Renal cortical epithelial cell (primary cell): ENCODE data around the gene DOCK11. TPM values are rescaled to one million over a fixed set of nuclear protein-coding genes. Genes with fewer than 3 reads are reported as not detected.

Experiments used
- DNase-seq: peaks from one replicate; pipeline ENCODE4 v3.0.0-alpha.2; 2011; ENCODE audit warnings: low read depth
- total RNA-seq: library from RNA; depleted of rRNA; stranded (reverse); fragments of >200 nt; gene quantifications from 2 replicates; pipeline ENCODE4 v1.2.3, GENCODE V29; 2014

DOCK11 gene
- total RNA-seq, 1 donor from 2014 or later: 18.3 TPM

DNA sequence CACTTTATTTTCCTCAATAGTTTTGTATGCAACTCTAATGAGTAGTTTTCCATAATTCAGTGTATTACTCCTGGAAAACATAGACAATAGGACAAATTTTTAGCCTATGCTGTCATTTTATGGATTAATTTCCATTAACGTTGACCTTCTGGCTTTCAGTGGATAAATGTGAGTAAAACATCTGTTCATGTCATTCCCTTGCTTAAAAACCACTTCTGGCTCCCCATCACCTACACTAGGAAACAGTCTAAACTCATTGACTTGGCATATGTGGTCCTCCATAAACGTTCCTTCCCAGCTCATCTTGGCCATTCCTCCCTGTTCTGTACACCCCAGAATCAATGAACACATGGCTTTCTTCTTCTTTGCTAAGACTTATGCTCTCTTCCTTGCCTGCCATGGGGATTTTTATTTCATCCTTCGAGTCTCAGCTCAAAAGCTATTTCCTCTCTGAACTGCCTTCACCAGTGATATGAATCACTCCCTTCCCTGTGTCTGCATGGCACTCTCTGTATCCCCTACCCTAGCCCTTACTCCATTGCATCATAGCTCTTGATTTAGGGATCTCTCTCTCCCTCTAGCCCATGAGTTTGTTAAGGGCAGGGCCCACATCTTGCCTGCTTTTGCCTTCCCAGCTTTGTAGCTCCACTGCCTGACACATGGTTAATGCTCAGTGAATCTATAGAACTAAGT lies 34.8 kb downstream of the DOCK11 start:
- DNase-seq: peak; percentile 22

DNA sequence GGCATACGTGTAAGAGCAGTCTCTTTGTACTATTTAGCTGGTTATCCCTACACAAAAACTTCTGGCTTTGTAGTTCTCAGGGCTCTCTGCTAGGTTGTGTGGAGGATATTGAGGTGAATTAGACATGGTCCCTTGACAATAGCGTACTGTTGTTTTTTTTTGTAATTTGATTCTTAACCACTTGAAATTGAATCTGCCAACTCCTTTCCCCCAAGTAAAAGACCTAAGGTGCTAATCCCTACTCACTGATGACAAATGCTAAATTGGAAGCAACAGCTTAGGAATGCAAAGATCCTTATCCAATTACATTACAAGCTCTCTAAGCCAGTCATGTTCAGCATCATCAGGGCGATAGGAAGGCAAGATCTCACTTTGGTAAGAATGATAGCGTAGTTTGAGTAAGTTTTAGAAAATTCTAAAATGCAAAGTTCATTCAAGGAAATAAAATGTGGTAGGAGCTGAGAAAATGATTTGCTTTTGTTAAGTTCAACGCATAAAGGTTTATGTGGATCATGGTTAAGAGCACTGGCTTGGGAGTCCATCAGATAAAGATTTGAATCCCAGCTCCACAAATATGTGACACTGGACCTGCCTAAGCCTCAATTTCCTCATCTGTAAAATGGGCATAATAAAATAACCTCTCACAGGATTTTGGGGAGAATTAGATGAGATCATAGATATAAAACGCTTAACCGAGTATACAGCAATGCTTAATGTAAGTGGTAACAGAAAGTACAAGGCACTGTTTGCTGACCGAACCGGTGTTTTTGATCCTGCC lies 39.3 kb downstream of the DOCK11 start:
- no peak for DNase-seq

DNA sequence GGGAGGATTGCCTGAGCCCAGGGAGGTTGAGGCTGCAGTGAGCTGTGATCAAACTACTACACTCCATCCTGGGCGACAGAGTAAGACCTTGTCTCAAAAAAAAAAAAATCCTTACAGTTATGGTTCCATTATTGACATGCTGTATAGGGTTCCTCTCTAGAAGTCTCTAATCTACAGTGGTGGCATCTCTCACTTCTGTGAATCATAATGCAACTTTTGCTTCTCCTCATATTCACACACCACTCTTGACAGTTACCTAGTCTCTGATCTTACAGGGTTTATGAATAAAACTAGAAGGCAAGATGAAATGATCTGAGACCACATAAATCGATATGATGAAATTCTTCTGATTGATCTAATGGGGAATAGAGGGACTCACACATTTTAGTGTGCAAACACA lies 40.6 kb downstream of the DOCK11 start:
- no peak for DNase-seq

DNA sequence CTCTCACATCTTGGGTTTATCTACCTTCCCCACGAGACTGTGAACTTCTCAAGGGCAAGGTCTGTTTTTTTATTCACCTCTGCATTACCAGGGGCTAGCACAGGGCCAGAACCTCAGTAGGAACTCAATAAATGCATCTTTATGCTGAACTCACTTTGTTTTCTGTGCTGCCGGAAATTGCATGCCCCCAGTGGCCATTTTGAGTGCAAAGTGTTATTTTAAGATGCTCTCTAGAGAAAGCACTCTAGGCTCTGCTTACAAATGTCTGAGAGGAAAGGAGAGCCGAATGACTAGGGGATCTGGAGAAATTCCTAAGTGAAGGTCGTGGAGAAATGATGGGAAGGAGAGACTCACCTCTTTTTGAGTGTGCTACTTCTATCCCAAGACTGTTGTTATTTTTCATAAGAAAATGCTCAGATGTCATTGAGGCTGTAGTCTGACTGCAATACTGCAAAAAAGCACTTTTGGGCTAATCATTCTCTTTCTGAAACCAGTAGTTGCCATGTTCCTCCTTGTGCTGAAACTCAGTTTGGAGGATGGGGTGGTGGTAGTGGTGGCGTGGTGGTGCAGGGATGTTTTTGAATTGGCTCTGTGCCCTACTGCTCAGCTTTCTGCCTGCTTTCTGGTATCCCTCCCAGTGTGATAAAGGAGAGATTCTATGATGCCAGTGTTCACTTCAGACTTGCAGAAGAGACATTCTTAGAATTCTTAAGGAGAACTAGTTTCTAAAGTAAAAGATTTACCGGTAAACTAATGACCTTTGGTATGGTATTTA lies 41.3 kb downstream of the DOCK11 start:
- peak; percentile 66 for DNase-seq

DNA sequence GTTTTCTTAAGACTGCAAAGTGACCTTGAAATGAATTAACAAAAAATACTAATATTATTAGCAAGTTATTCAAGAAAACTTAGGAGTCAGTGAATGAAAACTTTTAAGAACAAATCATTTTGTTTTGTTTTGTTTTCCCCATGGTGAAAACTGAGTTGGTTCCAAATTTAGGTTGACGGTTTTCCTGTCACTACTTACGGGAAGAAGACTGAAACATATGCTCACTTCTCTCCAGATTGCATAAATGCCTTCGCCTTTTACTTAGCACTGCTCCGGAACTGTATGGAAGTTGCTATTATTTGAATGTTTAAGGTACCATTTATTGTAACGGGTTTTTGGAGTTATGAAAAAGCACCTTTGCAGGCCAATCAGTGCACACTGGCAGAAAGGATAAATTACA lies 42.8 kb downstream of the DOCK11 start:
- no peak for DNase-seq

DNA sequence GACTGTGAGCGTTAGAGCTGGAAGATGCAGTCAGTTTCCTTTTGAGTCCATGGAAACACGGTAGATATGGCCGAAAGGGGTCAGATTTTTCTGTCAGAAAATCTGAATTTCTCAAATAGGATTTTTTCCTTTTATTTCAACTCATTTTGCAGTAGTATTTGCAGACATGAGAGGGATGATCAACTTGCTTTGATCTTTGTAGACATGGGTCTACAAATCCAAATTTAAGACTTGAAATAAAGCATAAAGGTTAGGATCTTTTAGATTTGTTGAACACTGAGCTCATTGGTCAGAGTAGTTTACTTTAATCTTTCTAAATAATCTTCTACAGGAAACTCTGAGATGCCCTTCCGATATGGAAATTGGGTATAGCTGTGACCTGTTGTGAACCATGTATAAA lies 44.7 kb downstream of the DOCK11 start:
- no peak for DNase-seq

DNA sequence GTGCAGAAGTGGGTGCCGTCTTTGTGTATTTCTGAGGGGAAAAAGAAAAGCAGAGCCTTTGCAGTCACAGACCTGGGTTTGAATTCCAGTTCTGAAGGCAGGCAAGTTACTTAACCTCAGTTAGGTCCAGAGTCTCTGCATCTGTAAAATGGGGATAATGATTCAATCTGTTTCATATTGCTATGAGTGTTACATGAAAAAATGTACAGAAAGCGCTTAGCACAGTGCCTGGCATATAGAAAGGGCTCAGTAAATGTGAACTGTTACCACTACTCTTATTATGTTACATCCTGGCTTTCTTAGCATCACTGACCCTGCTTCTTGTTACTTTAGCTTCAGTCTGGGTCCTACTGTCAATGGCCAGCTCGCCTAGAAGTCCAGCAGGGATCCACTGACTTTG lies 45.9 kb downstream of the DOCK11 start:
- no peak for DNase-seq

DNA sequence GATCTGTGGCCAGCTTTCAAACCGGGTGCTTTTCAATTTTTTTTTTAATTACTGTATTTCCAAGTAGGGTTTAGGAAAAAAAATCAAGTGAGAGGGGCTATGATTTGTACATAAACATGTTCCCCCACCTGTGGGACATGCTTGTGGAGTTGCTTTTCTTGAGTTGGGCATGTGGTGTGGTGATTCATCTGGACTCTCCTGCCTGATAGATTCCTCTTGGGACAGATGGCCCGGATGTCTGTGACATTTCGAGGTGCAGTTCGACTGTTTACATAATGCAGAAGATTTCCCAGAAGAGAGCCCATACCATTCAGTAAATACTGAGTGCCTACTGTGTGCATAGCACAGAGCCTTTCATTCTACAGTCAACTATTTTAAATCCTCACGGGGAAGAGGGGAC lies 49.9 kb downstream of the DOCK11 start:
- no peak for DNase-seq

DNA sequence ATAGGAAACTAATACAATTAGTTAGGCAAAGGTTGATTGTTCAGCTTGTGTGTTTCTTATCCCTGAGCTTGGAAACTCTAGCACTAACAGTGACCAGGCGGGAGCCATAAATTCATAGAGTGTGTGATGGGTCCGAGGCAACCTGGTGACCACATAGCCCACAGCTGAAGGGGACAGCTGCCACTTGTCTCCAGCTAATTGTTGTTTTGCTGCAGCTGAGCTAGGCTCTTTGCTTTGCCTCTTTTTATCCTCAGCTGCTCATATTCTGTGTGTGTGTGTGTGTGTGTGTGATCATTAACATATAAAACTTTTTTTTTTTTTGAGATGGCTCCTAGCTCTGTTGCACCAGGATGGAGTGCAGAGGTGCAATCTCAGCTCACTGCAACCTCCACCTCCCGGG lies 53.2 kb downstream of the DOCK11 start:
- no peak for DNase-seq

DNA sequence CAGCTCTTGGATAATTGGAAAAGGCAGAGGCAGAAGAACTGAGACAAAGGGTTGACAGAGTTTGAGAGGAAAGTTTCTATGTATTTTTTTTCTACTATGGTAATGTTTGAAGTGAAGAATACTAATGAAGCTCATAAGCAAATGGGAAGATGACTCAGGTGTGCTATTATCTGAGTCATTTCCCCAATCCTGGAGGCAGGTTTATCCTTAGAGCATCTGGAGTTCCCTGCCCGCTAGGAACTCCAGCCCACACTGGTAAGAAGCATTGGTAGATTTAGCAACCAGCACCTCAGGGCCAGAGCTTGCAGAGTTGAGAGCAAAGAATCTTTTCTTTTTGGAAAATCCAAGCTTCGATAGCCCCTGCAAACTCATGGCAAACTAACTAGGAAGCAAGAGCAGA lies 55.2 kb downstream of the DOCK11 start:
- DNase-seq: peak; percentile 17

DNA sequence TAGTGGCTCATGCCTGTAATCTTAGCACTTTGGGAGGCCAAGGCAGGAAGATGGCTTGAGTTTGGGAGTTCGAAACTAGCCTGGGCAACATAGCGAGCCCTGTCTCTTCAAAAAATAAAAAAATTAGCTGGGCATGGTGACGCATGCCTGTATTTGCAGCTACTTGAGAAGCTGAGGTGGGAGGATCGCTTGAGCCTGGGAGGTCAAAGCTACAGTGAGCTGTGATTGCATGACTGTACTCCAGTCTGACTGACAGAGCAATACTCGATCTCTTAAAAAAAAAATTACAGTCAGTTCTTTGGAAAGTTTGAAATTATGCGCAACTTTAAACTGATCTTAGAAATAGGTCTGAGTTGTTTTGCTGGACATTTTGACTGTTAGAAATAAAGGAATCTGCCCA lies 55.8 kb downstream of the DOCK11 start:
- no peak for DNase-seq

DNA sequence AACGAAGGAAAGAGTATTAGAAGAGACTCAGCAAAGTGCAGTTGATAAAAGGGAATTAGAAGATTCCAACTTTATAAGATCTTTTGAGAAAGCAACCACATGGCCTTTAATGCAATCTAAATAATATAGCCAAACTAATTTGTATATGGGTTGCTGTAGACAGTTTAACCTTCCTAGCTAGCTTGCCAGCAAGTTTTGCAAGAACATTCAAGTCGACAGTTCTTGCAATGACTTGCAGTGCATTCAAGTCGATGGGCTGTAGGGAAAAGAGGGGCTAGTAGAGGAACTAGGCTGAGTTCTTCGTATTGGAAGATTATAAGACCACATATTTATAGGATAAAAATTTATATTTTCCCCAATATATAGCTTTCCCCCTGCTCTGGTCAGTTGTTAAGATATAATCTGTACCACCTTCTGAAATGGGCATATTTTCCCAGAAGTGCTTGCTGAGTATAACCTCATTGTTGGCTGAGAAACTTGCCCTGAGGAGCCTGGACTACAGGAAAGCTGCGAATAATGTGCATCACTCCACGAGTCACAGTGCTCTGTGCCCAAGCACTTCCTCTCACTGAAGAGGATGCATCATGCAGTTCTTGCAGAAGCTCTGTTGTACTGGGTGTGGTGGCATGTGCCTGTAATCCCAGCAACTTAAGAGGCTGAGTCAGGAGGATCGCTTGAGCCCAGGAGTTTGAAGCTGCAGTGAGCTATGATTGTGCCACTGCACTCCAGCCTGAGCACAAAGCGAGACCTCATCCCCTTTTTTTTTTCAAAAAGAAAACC lies 56.7 kb downstream of the DOCK11 start:
- DNase-seq: peak; percentile 26

DNA sequence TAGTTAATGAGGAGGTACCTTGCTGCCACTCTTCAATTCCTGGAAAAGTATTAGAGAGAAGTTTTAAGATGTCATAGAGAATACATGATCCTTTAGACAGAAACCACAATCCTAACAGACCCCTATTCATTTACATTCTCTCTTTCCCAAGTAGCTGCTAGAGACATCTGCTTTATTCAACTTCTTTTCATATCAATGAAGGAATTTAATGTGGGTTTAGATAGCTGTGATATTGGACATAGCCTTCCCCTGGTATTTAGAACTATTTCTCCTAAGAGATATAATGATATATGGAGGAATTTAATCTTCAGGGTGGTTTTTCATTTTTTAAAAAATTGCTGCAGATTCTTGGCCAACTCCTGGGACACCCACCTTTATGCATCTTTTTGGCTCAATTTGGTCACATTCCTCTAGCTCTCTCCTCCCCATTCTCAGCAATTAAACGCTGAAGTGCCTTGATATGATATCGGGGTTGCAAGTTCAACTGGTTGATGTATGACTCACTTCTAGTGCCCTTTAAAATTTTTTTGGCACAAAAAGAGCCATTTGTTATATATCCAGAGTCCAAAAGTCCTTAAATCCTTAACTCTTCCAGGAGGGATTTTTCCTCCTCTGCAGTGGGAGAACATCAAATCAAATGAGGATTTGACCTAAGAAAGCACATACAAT lies 57.6 kb downstream of the DOCK11 start:
- DNase-seq: no peak

DNA sequence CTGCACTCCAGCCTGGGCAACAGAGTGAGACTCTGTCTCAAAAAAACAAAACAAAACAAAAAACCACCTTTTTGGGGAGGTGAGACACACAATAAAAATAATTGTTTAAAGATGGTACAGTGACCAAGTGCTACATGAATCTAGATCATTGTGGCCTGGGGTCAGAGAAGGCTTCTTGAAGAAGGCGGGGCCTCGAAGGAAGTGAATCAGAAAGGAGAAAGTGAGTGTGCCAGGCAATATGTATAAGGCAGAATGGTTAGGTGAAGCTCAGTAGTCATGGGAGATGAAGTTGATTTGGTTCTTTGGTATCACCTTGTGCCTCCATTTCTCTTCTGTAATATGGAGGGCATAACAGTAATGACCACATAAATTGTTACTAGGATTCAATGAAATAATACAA lies 58.9 kb downstream of the DOCK11 start:
- no peak for DNase-seq

DNA sequence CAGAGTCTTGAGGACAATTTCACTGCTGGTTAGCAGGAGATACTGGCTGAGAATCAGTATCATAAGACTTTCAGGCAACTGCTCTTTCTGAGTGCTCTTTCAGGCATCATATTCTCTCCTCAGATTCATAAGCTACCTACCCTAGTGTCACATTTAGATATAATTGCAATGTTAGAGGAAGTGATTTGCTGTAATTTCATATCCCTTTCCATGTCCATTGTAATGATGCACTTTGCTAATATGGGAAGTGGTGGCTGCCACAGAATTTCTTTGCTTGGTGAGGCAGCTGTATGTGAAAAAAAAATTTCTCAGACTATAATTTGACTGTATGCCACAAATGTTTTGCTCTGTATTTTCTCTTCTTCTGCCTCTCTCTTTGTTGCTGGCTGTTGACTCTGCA lies 63.3 kb downstream of the DOCK11 start:
- no peak for DNase-seq

DNA sequence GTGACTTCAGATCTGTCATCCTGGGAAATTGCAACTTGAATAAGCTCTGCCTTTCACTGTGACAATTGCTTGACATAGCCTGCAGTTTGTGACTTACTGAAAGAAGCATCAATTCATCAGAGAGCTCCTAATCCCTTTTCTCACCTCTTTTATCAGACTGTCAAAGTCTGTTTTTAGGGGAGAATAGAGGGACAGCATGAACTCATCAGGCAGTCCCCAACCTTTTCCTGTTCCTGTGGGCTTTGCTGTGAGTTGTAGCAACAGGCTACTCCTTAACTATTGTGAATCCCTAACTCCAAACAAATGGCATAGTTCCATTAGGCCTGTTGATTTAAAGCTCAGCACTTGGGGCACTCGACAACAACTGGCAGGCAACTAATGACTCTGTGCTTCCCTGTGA lies 64.9 kb downstream of the DOCK11 start:
- DNase-seq: no peak

DNA sequence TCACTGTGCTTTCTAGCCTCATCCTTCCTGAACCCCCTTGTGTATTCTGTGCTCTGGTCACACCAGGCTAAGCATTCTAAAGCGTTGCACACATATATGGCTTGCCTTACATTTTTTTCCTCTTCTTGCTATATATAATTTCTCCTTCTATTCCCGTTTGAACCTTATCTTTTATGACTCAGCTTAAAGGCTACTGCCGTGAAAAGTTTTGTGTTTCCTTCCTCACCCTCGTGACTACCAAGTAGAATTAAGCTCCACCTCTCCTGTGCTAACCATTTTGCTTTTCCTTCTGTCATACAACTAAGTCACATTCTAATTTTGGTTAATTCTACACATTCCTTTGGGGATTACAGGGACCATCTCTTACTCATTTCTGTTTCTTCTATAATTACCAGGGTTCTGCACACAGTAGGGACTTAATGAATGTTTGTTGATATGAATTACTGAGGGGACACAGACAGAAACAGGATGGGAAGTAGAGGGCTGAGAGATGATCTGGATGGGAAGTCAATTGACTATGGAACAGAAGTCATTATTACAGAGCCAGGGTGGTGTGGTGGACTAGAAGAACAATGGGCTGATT lies 67.1 kb downstream of the DOCK11 start:
- DNase-seq: no peak

DNA sequence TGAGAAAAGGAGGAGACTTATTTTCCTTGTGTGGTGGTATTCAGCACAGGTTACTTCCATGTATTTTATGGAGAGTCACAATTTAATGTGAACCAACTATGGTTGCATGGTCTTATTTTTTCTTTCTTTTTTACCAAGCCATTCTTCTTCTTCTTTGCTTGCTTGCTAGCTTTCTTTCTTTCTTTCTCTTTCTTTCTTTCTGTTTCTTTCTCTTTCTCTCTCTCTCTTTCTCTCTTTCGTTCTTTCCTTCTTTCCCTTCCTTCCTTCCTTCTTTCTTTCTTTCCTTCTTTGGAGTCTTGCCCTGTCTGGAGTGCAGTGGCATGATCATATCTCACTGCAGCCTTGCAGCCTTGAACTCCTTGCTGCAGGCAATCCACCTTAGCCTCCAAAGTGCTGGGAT lies 68.9 kb downstream of the DOCK11 start:
- DNase-seq: no peak

DNA sequence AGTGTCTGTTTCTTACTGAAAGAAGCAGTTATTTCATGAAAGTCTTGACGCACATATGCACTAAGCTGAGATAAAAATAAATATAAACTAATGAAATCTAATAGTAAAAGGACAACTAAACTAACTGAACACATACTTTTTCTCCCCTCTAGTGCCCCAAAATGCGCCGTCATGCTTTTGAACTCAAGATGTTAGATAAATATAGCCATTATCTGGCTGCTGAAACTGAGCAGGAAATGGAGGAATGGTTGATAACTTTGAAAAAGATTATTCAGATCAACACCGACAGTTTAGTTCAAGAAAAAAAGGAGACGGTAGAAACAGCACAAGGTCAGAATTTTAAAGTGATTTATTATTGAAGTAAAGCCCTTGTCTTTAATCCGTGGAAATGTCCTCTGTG lies 70.2 kb downstream of the DOCK11 start:
- DNase-seq: no peak

DNA sequence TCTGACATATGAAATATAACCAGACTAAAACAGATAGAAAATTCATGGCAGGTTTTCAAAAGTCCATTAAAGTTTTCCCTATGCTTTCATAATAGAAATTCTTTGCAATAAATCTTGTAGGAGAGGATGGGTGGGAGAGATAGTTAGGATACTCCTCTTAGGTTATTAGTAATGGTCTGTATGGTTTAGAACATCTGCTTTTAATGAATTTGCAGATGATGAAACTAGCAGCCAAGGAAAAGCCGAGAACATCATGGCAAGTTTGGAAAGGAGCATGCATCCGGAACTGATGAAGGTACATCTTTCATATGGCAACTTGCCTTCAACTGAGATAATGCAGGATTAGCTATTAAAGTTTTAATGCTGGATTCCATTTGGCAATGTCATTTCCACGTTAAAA lies 70.7 kb downstream of the DOCK11 start:
- peak; percentile 36 for DNase-seq

DNA sequence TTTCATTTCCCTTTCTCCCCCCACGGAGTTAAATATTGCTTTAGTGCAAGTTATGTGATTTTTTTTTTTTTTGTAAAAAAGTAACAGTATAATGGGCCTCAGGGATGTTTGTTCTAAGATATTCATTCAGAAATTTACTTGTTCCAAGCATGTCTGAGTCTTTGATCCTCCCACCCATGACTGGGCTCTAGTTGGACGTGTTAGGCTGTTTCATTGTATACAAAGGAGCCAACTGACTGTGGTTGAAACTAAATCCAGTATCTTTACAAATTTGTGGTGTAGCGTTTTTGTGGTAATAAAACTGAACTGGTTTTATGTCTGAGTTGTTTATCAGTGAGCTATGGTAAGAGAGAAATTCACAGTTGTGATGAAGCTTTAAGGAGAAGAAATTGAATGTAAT lies 74.1 kb downstream of the DOCK11 start:
- no peak for DNase-seq
